ENCODE data around the gene SCMH1. TPM values are rescaled to one million over a fixed set of nuclear protein-coding genes. Genes with fewer than 3 reads are reported as not detected.

SCMH1 gene
- polyA plus RNA-seq, 1 donor from 2014 or later = 23.0 TPM

GRCh38 chr1:41169066-41169798 lies 72.9 kb downstream of the SCMH1 start:
- H3K9me3 ChIP-seq (ENCODE audit: low read length) = peaks cover 6% of the 10 kb centered on the region
- H3K4me3 ChIP-seq (ENCODE audit: low read length) = no peak overlapping the region
- no peaks in the 10 kb centered on the region for H3K79me2 ChIP-seq (replicated peaks; ENCODE audit: insufficient read depth, low read length)
- no peaks in the 10 kb centered on the region for H3K27me3 ChIP-seq (ENCODE audit: insufficient read depth, low read depth, low read length)
- H3K36me3 ChIP-seq (ENCODE audit: insufficient read depth, low read length) = peaks cover 6% of the 10 kb centered on the region
- no peak overlapping the region for H2AFZ ChIP-seq (ENCODE audit: low read depth, low read length)
- H3K4me2 ChIP-seq (ENCODE audit: low read length) = no peak overlapping the region
- no peaks in the 10 kb centered on the region for H3F3A ChIP-seq (ENCODE audit: insufficient read depth, low read length, poor library complexity, severe bottlenecking)
- TF ChIP-seq CTCF (IDR thresholded peaks at IDR 0.05; ENCODE audit: poor library complexity, severe bottlenecking) = no peak
- TF ChIP-seq POLR2AphosphoS5 (IDR thresholded peaks at IDR 0.05) = no peak
- no peak for TF ChIP-seq TAF1 (IDR thresholded peaks at IDR 0.05; ENCODE audit: low read depth)
- TF ChIP-seq EP300 (conservative IDR thresholded peaks at IDR 0.05; ENCODE audit: poor library complexity, severe bottlenecking) = no peak
- no peak for TF ChIP-seq REST (IDR thresholded peaks at IDR 0.05; ENCODE audit: borderline replicate concordance)
- no peak for TF ChIP-seq RAD21 (conservative IDR thresholded peaks at IDR 0.05)
- no peak for TF ChIP-seq MXI1 (conservative IDR thresholded peaks at IDR 0.05; ENCODE audit: poor library complexity, severe bottlenecking)
- H3K27ac ChIP-seq (ENCODE audit: low read length) = no peak overlapping the region
- H3K9me2 ChIP-seq (ENCODE audit: insufficient read depth, low read length) = no peaks in the 10 kb centered on the region
- no peaks in the 10 kb centered on the region for H4K20me1 ChIP-seq (ENCODE audit: insufficient read depth)
- no peak overlapping the region for H3K9ac ChIP-seq (ENCODE audit: low read length)

- peaks cover 6% of the 10 kb centered on the region for H3K9me3 ChIP-seq (ENCODE audit: low read length)
- no peak for TF ChIP-seq RAD21 (conservative IDR thresholded peaks at IDR 0.05)
- no peak for TF ChIP-seq CTCF (IDR thresholded peaks at IDR 0.05; ENCODE audit: poor library complexity, severe bottlenecking)
- no peak for TF ChIP-seq EZH2 (IDR thresholded peaks at IDR 0.05; ENCODE audit: borderline replicate concordance, insufficient read depth, low read length, poor library complexity, severe bottlenecking)
- TF ChIP-seq TAF1 (IDR thresholded peaks at IDR 0.05; ENCODE audit: low read depth) = no peak
- no peak for TF ChIP-seq POLR2AphosphoS5 (IDR thresholded peaks at IDR 0.05)
- no peak for TF ChIP-seq SMC3 (conservative IDR thresholded peaks at IDR 0.05; ENCODE audit: poor library complexity)
- TF ChIP-seq MXI1 (conservative IDR thresholded peaks at IDR 0.05; ENCODE audit: poor library complexity, severe bottlenecking) = no peak
- TF ChIP-seq EP300 (conservative IDR thresholded peaks at IDR 0.05; ENCODE audit: poor library complexity, severe bottlenecking) = no peak
- no peak for TF ChIP-seq REST (IDR thresholded peaks at IDR 0.05; ENCODE audit: borderline replicate concordance)
Observed at GRCh38 chr1:41167667-41168066, 74.4 kb downstream of the SCMH1 start.

More at GRCh38 chr1:41167667-41168066, 74.4 kb downstream of the SCMH1 start:
- Histone ChIP-seq H3K9me2 (ENCODE audit: insufficient read depth, low read length) (no peaks in the 10 kb centered on the region), H3K4me3 (ENCODE audit: low read length) (no peak overlapping the region), H3K9ac (ENCODE audit: low read length) (no peak overlapping the region), H2AFZ (ENCODE audit: low read depth, low read length) (no peak overlapping the region), H3F3A (ENCODE audit: insufficient read depth, low read length, poor library complexity, severe bottlenecking) (no peaks in the 10 kb centered on the region), H3K79me2 (replicated peaks; ENCODE audit: insufficient read depth, low read length) (no peaks in the 10 kb centered on the region), H4K20me1 (ENCODE audit: insufficient read depth) (no peaks in the 10 kb centered on the region), H3K4me2 (ENCODE audit: low read length) (no peak overlapping the region), H3K36me3 (ENCODE audit: insufficient read depth, low read length) (peaks cover 6% of the 10 kb centered on the region), H3K27me3 (ENCODE audit: insufficient read depth, low read depth, low read length) (no peaks in the 10 kb centered on the region), H3K27ac (ENCODE audit: low read length) (no peak overlapping the region)

Data from neural cell (in vitro differentiated cells).